GM19372 (cell line): Measurements from ENCODE around the gene BCKDHB.

ENCODE experiments used
- ATAC-seq: cut with Tn5 transposase; IDR thresholded peaks from one replicate; pipeline ENCODE4 v1.9.1; 2021; ENCODE audit warnings: mild to moderate bottlenecking, low read depth, moderate library complexity; ENCODE audit not compliant: unreplicated experiment

BCKDHB gene

DNA sequence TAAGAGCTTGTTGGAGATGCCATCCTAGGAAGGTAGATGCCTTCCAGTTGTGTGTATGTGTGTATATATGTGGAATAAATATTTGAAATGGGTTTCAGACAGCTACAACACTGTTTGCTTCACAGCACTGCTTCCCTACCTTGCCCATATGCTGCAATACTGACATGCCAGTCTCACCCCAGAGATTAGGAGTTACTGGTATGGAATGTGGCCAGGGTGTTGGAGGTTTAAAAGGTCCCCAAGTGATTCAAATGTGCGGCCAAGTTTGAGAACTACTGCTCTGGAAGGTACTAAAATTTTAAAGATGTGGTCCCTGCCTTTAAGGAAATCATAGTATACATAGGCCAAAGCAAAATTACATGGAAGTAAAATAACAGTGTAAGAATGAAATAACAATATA is 39.5 kb downstream of the BCKDHB start:
- ATAC-seq, result peak; percentile 14

GRCh38 chr6:80148220-80148619 is 41.7 kb downstream of the BCKDHB start:
- ATAC-seq, result no peak

GRCh38 chr6:80151635-80152034 is 45.2 kb downstream of the BCKDHB start:
- ATAC-seq, result no peak

DNA sequence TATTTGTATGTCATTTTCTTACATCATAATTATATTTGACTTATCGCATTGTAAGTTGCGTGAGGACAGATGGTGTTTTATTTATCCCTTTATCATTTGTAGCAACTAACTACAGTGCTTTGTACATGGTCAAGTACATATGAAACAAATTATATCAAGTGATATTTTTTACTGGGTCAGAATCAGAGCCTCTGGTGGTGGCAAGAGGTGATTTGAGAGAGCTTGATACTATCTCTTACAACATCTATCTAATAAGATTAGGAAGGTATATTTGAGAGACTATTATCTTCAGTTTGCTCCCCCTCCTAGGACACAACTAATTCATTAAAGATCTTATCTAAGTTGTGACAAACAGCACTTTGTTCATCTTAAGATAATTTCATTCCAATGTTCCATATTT is 47.7 kb downstream of the BCKDHB start:
- ATAC-seq, result no peak

- ATAC-seq, result no peak
Measured at GRCh38 chr6:80156221-80156620, 49.8 kb downstream of the BCKDHB start.

DNA sequence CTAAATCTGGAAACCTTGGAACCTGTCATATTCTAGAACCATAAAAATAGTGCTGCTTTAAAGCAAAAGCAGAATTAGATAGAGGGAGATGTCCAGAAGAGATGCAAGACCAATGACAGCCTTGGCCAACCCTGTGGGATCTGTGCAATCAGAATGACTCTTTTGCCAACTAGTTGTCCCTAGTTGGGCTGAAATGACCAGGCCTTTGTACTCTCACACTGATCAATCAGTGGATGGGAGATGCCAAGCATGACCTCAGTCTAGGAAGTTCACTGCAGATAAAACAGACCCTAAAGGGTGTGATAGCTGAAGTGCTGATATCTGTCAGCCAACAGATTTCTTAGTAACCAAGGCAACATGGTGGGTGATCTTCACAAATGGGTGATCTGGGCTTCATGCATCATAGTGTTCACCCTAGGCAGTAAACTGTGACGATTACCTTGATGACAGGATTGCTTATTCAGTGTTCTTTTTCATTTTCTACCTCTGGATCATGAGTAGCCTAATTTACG is 52.1 kb downstream of the BCKDHB start:
- no peak for ATAC-seq

- ATAC-seq, result no peak
Measured at GRCh38 chr6:80161434-80161833, 55.0 kb downstream of the BCKDHB start.

GRCh38 chr6:80163754-80164187 is 57.3 kb downstream of the BCKDHB start:
- ATAC-seq, result peak; percentile 67

DNA sequence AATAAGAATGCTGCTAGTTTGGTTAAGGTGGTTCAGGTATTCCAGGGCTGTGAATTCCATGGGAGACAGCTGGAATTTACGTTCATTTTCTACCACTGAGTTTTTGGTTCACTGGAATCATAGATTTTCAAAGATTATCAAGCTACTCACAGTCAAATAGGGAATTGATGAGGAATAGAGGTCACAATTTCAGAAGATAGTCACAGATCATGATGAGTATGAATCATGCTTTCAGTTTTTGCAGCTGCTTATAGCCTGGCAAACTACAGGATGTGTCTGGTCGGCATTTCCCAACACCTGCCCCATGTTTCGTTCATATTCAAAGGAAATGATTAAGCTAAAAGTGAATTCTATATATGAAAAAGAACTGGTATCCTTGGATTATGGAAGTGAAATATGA is 58.7 kb downstream of the BCKDHB start:
- ATAC-seq, result peak; percentile 84

GRCh38 chr6:80165819-80166218 is 59.3 kb downstream of the BCKDHB start:
- no peak for ATAC-seq

DNA sequence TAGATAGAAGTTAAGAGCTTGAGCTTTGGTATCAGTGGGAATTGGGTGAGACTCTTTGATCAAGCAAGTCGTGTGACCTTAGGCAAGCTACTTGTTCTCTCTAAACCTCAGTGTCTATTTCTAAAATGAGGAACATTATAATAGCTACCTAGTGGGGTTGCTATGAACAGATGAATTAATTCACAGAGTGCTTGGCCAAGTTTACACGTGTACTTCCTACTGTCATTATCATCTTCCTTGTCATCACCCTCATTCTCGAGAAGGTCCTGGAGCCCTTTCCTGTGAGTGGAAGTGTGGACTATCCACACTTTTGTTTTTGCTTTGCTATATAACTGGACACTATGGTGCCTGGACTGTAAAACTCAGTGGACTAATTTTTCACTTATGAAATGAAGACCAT is 64.0 kb downstream of the BCKDHB start:
- no peak for ATAC-seq

DNA sequence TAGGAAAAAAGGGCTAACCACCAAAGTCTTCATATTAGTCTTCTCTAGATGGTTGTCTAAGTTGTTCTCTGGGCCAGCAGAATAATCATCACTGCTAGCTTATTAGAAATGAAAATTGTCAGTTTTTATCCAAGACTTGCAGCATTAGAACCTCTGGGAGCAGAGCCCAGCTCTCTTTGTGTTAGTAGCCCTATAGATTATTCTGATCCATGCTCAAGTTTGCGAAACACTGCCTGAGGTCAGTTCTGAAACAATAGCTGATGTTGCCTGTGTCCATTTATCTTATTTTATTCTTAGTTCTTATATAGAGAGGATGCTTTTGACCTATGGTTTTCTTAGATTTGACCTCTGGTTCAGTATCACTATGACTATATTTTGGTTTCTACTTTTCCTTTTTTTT is 66.9 kb downstream of the BCKDHB start:
- no peak for ATAC-seq

DNA sequence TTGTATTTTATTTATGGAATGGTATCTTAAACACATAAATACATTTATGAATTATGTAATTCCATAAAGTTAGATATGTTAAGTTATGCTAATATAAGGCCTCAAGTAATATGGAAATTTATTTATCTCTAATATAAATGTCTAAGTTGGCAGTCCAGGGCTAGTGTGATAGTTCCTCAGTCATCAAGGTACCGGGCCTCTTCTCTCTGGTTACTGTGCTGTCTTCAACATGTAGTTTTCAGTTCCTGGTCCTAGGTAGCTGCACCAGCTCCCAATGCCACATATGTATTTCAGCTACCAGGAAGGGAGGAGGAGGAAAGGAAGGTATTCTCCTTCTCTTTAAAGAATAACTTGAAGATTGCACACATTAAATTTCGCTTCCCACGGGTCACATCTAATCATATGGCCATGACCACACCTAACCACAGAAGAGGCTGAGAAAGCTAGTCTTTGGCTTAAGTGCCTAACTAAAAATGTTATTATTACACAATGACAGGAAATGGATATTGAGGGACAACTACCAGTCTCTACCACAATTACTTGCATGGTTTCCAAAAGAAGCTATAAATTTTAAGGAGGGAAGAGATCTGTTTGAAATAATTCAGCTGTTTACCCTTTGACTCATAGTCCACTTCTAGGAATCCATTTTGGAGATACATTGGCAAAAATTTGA is 68.6 kb downstream of the BCKDHB start:
- ATAC-seq, result no peak

- no peak for ATAC-seq
Measured at GRCh38 chr6:80179695-80180094, 73.2 kb downstream of the BCKDHB start.

- ATAC-seq, result no peak
Measured at GRCh38 chr6:80181352-80182081, 75.0 kb downstream of the BCKDHB start.

- no peak for ATAC-seq
Measured at GRCh38 chr6:80182308-80182707, 75.8 kb downstream of the BCKDHB start.

DNA sequence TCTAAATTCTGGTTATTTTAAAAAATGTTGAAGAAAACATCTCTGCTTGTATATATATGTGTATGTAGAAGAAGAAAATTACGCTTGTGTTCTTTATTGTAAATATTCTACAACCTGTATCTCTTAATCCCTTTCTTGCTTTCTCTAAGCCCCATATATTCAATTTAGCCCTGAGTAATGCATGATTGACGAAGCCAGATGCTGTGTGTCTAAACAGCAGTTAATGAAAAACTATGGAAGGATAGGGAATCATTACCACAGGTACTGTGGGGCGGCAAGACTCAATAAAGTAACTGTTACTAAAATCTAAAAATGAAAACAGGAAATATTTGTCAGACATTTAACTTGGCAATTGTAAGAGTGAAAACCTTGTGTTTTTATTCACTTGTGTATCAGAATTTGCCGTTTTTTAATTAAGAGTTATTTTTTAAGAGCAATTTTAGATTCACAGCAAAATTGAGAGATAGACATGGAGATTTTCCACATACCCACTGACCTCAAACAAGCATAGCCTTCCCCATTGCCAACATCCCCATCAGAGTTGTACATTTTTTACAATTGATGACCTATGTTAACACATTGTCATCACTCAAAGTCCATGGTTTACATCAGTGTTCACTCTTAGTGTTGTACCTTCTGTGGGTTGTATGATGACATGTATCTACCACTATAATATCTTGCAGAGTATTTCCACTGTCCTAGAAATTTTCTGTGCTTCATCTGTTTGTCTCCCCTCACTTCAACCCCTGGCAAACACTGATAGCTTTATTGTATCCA is 76.7 kb downstream of the BCKDHB start:
- ATAC-seq, result no peak

GRCh38 chr6:80185492-80185891 is 79.0 kb downstream of the BCKDHB start:
- no peak for ATAC-seq

DNA sequence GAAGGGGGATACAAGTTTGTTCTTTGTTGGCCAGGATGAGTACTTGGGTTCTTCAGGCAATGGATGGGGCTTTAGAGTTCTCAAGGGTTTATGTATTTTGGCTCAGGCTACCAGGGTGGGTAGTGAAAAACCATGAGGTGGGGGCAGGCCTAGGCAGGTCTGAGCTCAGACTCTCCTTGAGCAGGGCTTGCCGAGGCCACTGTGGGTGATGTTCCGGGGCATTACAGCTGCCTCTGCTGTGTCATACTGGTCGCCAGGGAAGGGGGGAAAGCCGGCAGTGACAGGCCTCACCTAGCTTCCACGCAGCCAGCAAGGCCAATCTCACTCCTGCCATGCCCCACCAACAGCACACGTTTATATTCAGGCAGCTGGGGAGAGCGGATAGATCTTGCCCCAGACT is 79.6 kb downstream of the BCKDHB start:
- ATAC-seq, result no peak

DNA sequence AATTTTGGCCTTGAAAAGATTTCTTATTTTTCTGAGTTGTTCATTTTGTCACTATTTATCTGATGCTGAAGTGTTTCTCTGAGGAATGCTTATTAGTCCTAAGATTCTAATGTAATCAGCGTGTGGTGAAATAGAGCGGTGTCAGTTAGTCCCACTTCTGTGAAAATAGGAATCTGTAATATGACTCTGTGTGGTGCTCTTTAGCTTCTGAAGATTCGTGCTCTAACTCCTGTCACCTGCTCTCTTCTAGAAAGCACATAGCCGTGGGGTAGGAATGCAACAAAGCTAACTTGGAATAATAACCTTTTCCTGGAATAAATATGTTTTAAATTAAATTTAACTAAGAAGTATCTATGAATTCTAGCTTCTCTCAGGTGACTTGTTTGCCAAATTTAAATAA is 90.4 kb downstream of the BCKDHB start:
- no peak for ATAC-seq

- no peak for ATAC-seq
Measured at GRCh38 chr6:80197474-80197873, 91.0 kb downstream of the BCKDHB start.
